ENCODE measurements around the gene TSSK2. TPM values are rescaled to one million over a fixed set of nuclear protein-coding genes. Genes with fewer than 3 reads are reported as not detected.

Gene TSSK2
- total and polyA plus RNA-seq, 2 of the 8 experiments (the other 6 are each of a cell fraction or from before 2014, with no cell fraction given): not detected

DNA sequence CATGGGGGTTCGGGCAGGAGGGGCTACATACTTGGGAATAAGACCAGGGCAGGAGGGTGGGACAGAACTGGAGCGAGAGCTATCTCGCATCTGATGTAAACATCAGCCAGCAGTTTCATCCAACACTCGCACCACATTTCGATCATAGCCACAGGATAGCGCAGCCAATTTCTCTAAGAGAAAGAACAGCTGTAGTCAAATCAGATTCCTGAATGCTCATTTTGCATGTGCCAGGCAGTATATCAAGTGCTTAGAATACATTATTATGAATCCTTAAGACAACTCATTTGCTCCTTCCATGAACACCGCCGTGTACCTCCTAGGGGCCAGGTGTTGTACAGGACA lies 23.4 kb upstream of the TSSK2 start (continued):
- TF ChIP-seq GTF2F1 (IDR thresholded peaks at IDR 0.05; ENCODE audit: borderline replicate concordance, low read depth, low read length) (no peak), KDM1A (IDR thresholded peaks at IDR 0.05; ENCODE audit: borderline replicate concordance, low read length) (no peak)

Measured in H1 (cell line).